ENCODE data around the gene EDRF1. TPM values are rescaled to one million over a fixed set of nuclear protein-coding genes. Genes with fewer than 3 reads are reported as not detected.

Gene EDRF1
- total RNA-seq, 1 donor from 2014 or later: 41.3 TPM

GRCh38 chr10:125801574-125801973, 82.1 kb downstream of the EDRF1 start:
- H3K27me3 Mint-ChIP-seq (ENCODE audit: unreplicated experiment): peaks cover 1% of the 10 kb centered on the region
- DNase-seq: no peak
- no peak overlapping the region for H3K27ac Mint-ChIP-seq (ENCODE audit: unreplicated experiment)
- TF ChIP-seq CTCF (IDR thresholded peaks at IDR 0.05; ENCODE audit: partially characterized antibody, unreplicated experiment): no peak
- peaks cover 11% of the 10 kb centered on the region for H3K36me3 Mint-ChIP-seq (ENCODE audit: unreplicated experiment)
- H3K4me3 Mint-ChIP-seq (ENCODE audit: unreplicated experiment): no peak overlapping the region
- no peaks in the 10 kb centered on the region for H3K9me3 Mint-ChIP-seq (ENCODE audit: unreplicated experiment)
- H3K4me1 Mint-ChIP-seq (ENCODE audit: low read depth, unreplicated experiment): peaks cover 11% of the 10 kb centered on the region

- Mint-ChIP-seq H3K36me3 (ENCODE audit: unreplicated experiment) (peaks cover 11% of the 10 kb centered on the region), H3K27me3 (ENCODE audit: unreplicated experiment) (peaks cover 1% of the 10 kb centered on the region), H3K9me3 (ENCODE audit: unreplicated experiment) (no peaks in the 10 kb centered on the region), H3K4me1 (ENCODE audit: low read depth, unreplicated experiment) (peaks cover 8% of the 10 kb centered on the region), H3K27ac (ENCODE audit: unreplicated experiment) (no peak overlapping the region), H3K4me3 (ENCODE audit: unreplicated experiment) (no peak overlapping the region)
- no peak for TF ChIP-seq CTCF (IDR thresholded peaks at IDR 0.05; ENCODE audit: partially characterized antibody, unreplicated experiment)
- DNase-seq: no peak
Measured at GRCh38 chr10:125802131-125802530, 82.6 kb downstream of the EDRF1 start.

GRCh38 chr10:125802739-125803138, 83.2 kb downstream of the EDRF1 start:
- Mint-ChIP-seq H3K27me3 (ENCODE audit: unreplicated experiment) (peaks cover 1% of the 10 kb centered on the region), H3K4me3 (ENCODE audit: unreplicated experiment) (no peak overlapping the region), H3K36me3 (ENCODE audit: unreplicated experiment) (peaks cover 11% of the 10 kb centered on the region), H3K4me1 (ENCODE audit: low read depth, unreplicated experiment) (peaks cover 5% of the 10 kb centered on the region), H3K27ac (ENCODE audit: unreplicated experiment) (no peak overlapping the region), H3K9me3 (ENCODE audit: unreplicated experiment) (no peaks in the 10 kb centered on the region)
- no peak for TF ChIP-seq CTCF (IDR thresholded peaks at IDR 0.05; ENCODE audit: partially characterized antibody, unreplicated experiment)
- no peak for DNase-seq

- no peak for DNase-seq
- no peak for TF ChIP-seq CTCF (IDR thresholded peaks at IDR 0.05; ENCODE audit: partially characterized antibody, unreplicated experiment)
- Mint-ChIP-seq H3K36me3 (ENCODE audit: unreplicated experiment) (peaks cover 5% of the 10 kb centered on the region), H3K9me3 (ENCODE audit: unreplicated experiment) (no peaks in the 10 kb centered on the region), H3K4me1 (ENCODE audit: low read depth, unreplicated experiment) (no peaks in the 10 kb centered on the region), H3K27me3 (ENCODE audit: unreplicated experiment) (peaks cover 1% of the 10 kb centered on the region), H3K27ac (ENCODE audit: unreplicated experiment) (no peak overlapping the region), H3K4me3 (ENCODE audit: unreplicated experiment) (no peak overlapping the region)
Measured at GRCh38 chr10:125808047-125808446, 88.5 kb downstream of the EDRF1 start.

- no peak for DNase-seq
- Mint-ChIP-seq H3K27ac (ENCODE audit: unreplicated experiment) (no peak overlapping the region), H3K4me1 (ENCODE audit: low read depth, unreplicated experiment) (no peaks in the 10 kb centered on the region), H3K4me3 (ENCODE audit: unreplicated experiment) (no peak overlapping the region), H3K9me3 (ENCODE audit: unreplicated experiment) (peaks cover 1% of the 10 kb centered on the region), H3K27me3 (ENCODE audit: unreplicated experiment) (no peaks in the 10 kb centered on the region), H3K36me3 (ENCODE audit: unreplicated experiment) (peaks cover 4% of the 10 kb centered on the region)
- TF ChIP-seq CTCF (IDR thresholded peaks at IDR 0.05; ENCODE audit: partially characterized antibody, unreplicated experiment): no peak
Measured at GRCh38 chr10:125811251-125811650, 91.7 kb downstream of the EDRF1 start.
